HG03439 (cell line): Measurements from ENCODE around the gene TAL1.
"Not testable (repeated sequence)": the region's sequence is repeated elsewhere in the genome, so short reads cannot be mapped to it uniquely, and the experiment has no call there.

Source experiments
- ATAC-seq: cut with Tn5 transposase; IDR thresholded peaks from one replicate; pipeline ENCODE4 v1.9.1; 2021; ENCODE audit warnings: mild to moderate bottlenecking, moderate library complexity; ENCODE audit not compliant: unreplicated experiment

Gene TAL1

GRCh38 chr1:47232187-47232874, at the start of gene TAL1:
TSS of gene TAL1 (minus strand) at chr1:47232225. CDS start at chr1:47225888, 6,337 bp downstream.
- ATAC-seq, result no peak

GRCh38 chr1:47280142-47280541, 48.1 kb upstream of the TAL1 start:
- no peak for ATAC-seq

DNA sequence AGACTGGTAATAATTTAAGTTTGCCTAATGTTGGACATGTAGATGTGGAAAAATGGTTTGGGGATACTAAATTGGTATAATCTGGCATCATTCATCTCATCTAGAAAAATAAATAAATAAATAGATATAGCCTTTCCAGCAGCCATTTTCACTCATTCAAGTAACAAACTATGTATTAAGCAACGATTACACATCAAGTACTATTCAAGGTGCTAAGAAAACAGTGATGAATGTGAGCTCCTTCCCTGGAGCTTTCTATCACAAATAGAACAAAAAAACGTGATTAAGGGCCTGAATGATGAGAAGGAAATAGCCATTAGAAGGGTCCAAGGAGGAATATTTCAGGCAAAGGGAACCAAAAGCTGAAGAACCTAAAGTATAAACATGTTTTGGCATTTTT, 44.8 kb upstream of the TAL1 start:
- no peak for ATAC-seq

- not testable (repeated sequence) for ATAC-seq
Measured at GRCh38 chr1:47275811-47276210, 43.8 kb upstream of the TAL1 start.

DNA sequence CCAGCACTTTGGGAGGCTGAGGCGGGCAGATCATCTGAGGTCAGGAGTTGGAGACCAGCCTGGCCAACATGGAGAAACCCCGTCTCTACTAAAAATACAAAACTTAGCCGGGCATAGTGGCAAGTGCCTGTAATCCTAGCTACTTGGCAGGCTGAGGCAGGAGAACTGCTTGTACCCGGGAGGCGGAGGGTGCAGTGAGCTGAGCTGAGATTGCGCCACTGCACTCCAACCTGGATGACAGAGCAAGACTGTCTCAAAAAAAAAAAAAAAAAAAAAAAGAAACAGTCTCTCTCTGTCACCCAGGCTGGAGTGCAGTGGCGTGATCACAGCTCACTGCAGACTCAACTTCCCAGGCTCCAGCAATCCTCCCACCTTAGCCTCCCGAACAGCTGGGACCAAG, 33.5 kb upstream of the TAL1 start:
- ATAC-seq, result not testable (repeated sequence)

GRCh38 chr1:47262787-47263413, 30.9 kb upstream of the TAL1 start:
- ATAC-seq, result no peak

DNA sequence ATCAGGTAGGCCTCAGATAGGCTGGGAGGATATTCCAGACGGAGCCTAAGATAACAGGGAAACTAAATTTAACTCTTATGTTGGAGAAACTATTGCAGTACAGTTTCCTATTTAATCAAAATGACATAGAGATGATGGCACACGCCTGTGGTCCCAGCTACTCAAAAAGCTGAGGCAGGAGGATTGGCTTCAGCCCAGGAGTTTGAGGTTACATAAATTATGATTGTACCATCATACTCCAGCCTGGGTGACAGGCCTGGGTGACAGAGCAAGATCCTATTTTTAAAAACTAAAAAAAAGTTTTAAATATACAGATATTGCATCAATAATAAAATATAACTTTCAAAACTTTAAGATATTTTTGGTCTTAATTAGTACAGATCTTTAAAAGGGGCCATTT, 25.2 kb upstream of the TAL1 start:
- ATAC-seq, result no peak

GRCh38 chr1:47252795-47253194, 20.8 kb upstream of the TAL1 start:
- no peak for ATAC-seq

GRCh38 chr1:47252369-47252768, 20.3 kb upstream of the TAL1 start:
- no peak for ATAC-seq

DNA sequence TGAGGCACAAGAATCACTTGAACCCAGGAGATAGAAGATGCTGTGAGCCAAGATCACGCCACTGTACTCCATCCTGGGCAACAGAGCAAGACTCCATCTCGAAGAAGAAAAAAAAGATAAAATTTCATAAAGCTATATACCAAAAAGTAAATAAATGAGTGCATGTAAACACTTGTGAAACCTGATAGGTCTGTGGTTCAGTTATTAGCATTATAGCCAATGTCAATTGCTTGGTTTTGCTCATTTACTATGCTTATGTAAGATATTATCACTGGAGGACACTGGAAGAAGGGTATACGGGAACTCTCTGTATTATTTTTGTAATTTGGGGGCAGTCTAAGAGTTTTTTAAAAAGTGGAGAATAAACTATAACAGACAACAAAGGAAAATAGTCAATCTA, 17.7 kb upstream of the TAL1 start:
- no peak for ATAC-seq

- no peak for ATAC-seq
Measured at GRCh38 chr1:47244339-47244862, 12.4 kb upstream of the TAL1 start.

DNA sequence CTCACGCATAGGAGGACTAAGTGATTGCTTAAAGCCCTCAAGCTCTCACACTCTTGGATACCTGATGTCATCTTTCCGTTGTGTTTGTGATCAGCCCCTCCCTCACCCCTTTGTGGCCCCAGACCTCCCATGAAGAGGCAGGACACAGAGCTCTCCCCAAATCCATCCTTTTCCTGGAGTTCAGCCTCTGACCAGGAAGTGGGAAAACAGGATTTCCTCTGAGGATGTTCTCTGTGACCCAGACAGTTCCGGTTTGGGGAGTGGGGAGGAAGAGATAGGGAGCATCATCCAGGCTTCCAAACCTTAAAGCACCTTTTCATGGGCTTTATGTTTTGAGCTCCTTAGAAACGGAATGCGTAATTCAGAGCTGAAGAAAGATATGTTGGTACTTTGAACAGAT, 11.9 kb upstream of the TAL1 start:
- no peak for ATAC-seq

DNA sequence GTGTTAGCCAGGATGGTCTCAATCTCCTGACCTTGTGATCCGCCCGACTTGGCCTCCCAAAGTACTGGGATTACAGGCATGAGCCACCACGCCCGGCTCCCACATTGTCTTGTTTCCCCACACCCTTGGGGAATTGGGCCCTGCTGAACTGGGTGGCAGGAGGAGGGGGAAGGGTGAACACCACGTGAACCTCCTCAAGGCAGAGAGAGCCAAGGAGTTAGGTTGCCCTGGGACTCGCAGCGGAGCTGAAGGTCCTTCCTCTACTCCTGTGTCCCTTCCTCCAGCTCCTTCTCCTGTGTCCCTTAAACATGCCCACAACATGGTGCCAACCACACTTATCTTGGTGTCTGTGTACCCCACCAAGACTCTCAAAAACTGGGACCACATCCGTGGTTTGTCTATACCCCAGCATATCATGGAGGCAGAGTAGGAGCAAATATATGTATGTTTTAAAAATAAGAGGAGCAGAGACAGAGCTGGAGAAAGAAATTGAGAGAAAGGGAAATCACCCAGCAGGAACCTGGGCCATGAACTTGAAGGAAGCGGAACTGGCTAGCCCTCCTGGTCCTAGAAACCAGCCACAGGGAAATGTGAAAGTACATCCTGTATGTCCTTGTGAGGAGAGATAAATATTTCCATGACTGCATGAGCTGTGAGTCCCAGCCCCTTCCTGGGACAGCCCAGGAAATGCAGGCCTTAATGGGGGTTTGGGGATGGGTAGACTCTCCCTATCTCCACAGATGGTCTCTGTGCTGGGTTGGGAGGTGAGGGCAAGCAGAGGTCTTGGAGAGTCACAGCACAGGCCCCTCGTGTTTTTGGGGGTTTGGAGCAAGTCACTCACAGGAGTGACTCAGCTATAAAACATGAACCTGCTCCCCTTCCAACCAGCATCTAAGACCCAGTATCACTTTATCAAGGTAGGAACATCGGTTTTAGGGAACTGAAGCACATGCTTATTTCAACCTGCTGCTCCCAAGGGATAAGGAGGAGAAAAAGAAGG, 9.4 kb upstream of the TAL1 start:
- no peak for ATAC-seq

DNA sequence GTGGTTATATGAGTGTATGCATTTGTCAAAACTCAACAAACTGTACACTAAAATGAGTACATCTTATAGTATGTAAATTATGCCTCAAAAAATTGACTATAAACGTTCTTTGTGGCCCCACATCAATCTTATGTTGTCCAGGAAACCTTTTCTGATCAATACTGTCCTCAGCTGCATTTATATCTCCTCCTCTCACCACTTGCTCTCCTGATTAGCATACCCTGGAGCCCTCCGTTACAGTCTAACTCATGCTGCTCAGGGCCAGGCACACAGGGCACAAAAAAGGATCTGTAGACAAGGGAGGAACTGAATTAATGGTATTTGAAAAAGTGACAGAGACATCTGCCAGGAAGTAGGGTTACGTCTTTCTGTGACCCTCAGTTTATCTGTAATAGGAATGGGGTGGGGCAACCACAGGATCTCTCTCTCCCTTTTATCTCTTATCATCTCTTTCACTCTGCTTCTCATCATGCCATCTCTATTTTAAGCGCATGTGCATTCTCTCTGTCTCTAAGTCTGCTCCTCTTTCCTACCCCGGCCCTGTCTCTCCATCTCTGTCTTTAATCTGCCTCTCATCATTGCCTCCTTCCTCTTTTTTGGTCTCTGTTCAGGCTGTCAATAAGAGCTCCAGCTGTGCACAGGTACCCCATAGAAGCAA, 7.0 kb upstream of the TAL1 start:
- ATAC-seq, result no peak

GRCh38 chr1:47235806-47236205, 3.8 kb upstream of the TAL1 start:
- no peak for ATAC-seq

- no peak for ATAC-seq
Measured at GRCh38 chr1:47235241-47235681, 3.2 kb upstream of the TAL1 start.

DNA sequence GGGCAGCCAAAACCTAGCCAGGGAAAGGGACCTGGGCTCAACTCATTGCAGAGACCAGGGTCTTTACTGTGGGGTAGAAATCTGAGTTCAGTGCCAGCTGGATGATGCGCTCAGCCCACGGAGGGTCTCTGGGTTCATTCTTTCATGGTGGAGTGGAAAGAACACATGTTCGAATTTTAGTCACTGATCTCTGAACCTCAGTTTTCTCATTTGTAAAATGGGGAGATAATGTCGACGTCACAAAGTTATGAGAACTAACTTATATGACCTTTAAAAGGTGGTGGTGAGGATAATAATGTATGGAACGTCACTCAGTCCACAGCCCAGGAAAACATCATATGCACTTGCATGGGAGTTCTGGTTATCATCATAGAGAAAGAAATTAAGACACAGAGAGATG, 1.2 kb upstream of the TAL1 start:
- ATAC-seq, result no peak

- no peak for ATAC-seq
Measured at GRCh38 chr1:47231301-47232186, 481 bp downstream of the TAL1 start.

DNA sequence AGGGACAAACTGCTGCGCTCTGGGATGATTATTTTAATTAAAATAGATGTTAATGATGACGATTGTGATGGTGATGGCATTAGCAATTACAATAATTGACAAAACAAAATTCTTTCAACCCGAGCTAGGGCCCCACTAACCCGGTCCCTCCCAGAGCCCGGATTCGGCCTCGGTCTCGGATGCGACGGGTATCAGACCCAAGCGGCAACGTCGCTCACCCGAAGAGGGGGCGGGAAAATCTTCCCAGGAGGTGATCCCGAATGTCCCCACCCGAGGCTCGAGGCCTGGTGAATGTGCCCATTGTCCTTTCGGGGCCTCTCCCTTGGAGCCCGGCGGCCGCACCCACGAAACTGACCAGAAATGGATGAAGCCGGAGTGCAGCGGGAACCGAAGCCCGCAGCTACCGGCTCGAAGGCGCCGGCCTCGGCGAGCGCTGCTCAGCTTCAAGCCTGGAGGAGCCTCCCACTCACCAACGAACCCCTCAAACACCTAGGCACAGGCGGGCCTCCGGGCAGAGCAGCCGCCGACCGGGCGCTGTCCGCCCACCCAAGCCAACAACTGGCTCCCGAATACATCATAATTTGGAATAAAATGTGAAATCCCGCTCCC, 1.2 kb downstream of the TAL1 start:
- ATAC-seq, result no peak
